Activated T-helper 17 cell treated with anti-CD3 and anti-CD28 coated beads, Interleukin-2, amount 50 U/mL, for 72 hours (primary cell): ENCODE results near the gene GPC3. TPM values are rescaled to one million over a fixed set of nuclear protein-coding genes. Genes with fewer than 3 reads are reported as not detected.

Experiments
- ATAC-seq: fragments of 150-1000 bp; cut with Tn5 transposase; replicated peaks from 2 replicates; pipeline ENCODE4 v1.10.0; 2021; ENCODE audit warnings: mild to moderate bottlenecking, moderate library complexity
- H3K27ac Mint-ChIP-seq: one replicate; pipeline ENCODE4 v1.8.0; 2022; ENCODE audit warnings: mixed read lengths
- H3K27me3 Mint-ChIP-seq: one replicate; pipeline ENCODE4 v1.8.0; 2022; ENCODE audit warnings: mixed read lengths
- H3K36me3 Mint-ChIP-seq: one replicate; pipeline ENCODE4 v1.8.0; 2022; ENCODE audit warnings: low read depth, mild to moderate bottlenecking, mixed read lengths
- H3K4me1 Mint-ChIP-seq: one replicate; pipeline ENCODE4 v1.8.0; 2022; ENCODE audit warnings: mixed read lengths
- H3K4me3 Mint-ChIP-seq: one replicate; pipeline ENCODE4 v1.8.0; 2022; ENCODE audit warnings: mild to moderate bottlenecking, mixed read lengths
- H3K9me3 Mint-ChIP-seq: one replicate; pipeline ENCODE4 v1.8.0; 2022; ENCODE audit warnings: mixed read lengths
- total RNA-seq, 2 donors: library from RNA; stranded (reverse); gene quantifications; one replicate each; pipeline ENCODE4 v1.2.3, GENCODE V29; 2022

Gene GPC3
- total RNA-seq, 2 donors from 2014 or later, result 0.15 TPM; not detected in 1

DNA sequence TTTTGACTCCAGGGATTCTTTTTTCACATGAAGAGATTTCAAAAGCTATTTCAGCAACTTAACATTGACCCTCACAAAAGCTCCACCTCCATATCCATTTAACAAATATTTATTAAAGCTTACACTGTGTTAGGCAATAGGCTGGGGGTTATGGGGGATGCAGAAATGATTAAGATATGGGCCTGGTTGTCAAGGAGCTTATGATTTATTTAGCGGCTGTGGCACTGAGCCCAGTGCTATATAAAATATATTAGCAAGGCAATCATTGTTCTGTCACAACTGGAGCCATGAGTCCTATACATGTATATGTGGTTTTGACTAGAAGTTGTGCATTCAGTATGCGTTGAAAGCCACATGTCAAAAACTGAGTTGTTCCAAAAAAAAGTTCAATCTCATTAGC is 131.1 kb downstream of the GPC3 start:
- Mint-ChIP-seq H3K4me1 (no peaks in the 10 kb centered on the region), H3K27ac (no peak overlapping the region)

DNA sequence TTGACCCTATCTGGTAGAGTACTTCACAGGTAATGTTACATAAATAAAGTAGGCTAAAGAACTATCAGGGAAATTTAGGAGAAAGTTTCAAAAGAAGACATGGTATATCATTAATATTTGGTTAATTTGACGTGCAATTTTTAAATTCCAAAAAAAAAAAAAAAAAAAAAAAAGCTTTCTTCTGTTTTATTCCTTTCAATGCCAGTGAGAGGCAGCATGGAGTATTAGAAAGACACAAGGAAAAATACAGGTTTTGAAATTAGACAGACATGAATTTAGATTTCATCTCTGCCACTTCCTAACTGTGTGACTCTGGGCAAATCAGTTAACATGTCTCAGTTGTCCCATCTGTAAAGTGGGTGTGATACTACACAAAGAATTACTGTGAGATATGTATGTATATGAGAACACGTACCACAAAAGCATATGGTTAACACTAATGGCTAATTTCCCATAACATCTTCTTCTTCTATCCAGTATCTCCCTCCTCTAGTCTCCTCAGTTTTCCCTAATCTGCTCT is 132.5 kb downstream of the GPC3 start:
- no peak overlapping the region for H3K27ac Mint-ChIP-seq
- H3K36me3 Mint-ChIP-seq, result no peaks in the 10 kb centered on the region
- ATAC-seq, result no peak
- H3K27me3 Mint-ChIP-seq, result peaks cover 7% of the 10 kb centered on the region
- H3K4me3 Mint-ChIP-seq, result no peak overlapping the region
- no peaks in the 10 kb centered on the region for H3K4me1 Mint-ChIP-seq
- H3K9me3 Mint-ChIP-seq, result no peaks in the 10 kb centered on the region

More for the DNA sequence above, 131.1 kb downstream of the GPC3 start:
- peaks cover 7% of the 10 kb centered on the region for H3K27me3 Mint-ChIP-seq
- H3K4me3 Mint-ChIP-seq, result no peak overlapping the region
- no peak for ATAC-seq
- H3K36me3 Mint-ChIP-seq, result no peaks in the 10 kb centered on the region
- H3K9me3 Mint-ChIP-seq, result no peaks in the 10 kb centered on the region

- peaks cover 4% of the 10 kb centered on the region for H3K27me3 Mint-ChIP-seq
- H3K27ac Mint-ChIP-seq, result no peak overlapping the region
- no peak overlapping the region for H3K4me3 Mint-ChIP-seq
- H3K9me3 Mint-ChIP-seq, result no peaks in the 10 kb centered on the region
- H3K36me3 Mint-ChIP-seq, result no peaks in the 10 kb centered on the region
- no peaks in the 10 kb centered on the region for H3K4me1 Mint-ChIP-seq
- ATAC-seq, result no peak
These were observed 133.0 kb downstream of the GPC3 start for GRCh38 chrX:133852401-133852800.

- H3K4me3 Mint-ChIP-seq, result no peak overlapping the region
- H3K27ac Mint-ChIP-seq, result no peak overlapping the region
- no peaks in the 10 kb centered on the region for H3K27me3 Mint-ChIP-seq
- H3K9me3 Mint-ChIP-seq, result no peaks in the 10 kb centered on the region
- no peak for ATAC-seq
- H3K4me1 Mint-ChIP-seq, result no peaks in the 10 kb centered on the region
- no peaks in the 10 kb centered on the region for H3K36me3 Mint-ChIP-seq
These were observed 135.0 kb downstream of the GPC3 start for GRCh38 chrX:133850399-133850798.

DNA sequence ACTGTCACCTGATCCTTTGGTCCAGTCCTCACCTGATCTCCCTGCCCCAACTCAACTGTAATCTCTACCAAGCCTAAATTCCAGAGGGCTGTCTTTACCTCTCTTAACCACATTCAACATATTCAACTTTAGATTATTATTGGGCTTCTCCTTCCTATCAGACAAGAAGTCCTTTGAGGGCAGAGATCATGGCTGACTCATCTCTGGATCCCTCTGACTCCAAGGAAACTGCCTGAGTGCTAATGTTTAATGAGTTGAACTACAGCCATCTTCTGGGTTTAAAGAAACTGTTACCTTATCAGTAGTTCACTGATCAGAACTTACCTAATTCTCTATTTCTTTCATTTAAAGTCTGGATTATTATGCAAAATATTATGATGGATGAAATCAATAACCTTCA is 135.7 kb downstream of the GPC3 start:
- H3K4me3 Mint-ChIP-seq, result no peak overlapping the region
- H3K4me1 Mint-ChIP-seq, result no peaks in the 10 kb centered on the region

GRCh38 chrX:133847340-133847994 is 137.9 kb downstream of the GPC3 start:
- no peak overlapping the region for H3K27ac Mint-ChIP-seq

More for the DNA sequence above, 135.7 kb downstream of the GPC3 start:
- H3K36me3 Mint-ChIP-seq, result no peaks in the 10 kb centered on the region
- no peaks in the 10 kb centered on the region for H3K27me3 Mint-ChIP-seq
- ATAC-seq, result no peak
- H3K9me3 Mint-ChIP-seq, result no peaks in the 10 kb centered on the region
- no peak overlapping the region for H3K27ac Mint-ChIP-seq

GRCh38 chrX:133846311-133846710 is 139.1 kb downstream of the GPC3 start:
- H3K27me3 Mint-ChIP-seq, result no peaks in the 10 kb centered on the region
- no peaks in the 10 kb centered on the region for H3K9me3 Mint-ChIP-seq
- H3K4me3 Mint-ChIP-seq, result no peak overlapping the region
- ATAC-seq, result no peak
- no peak overlapping the region for H3K27ac Mint-ChIP-seq
- no peaks in the 10 kb centered on the region for H3K36me3 Mint-ChIP-seq
- H3K4me1 Mint-ChIP-seq, result no peaks in the 10 kb centered on the region

More at GRCh38 chrX:133847340-133847994, 137.9 kb downstream of the GPC3 start:
- Mint-ChIP-seq H3K27me3 (no peaks in the 10 kb centered on the region), H3K9me3 (no peaks in the 10 kb centered on the region), H3K36me3 (no peaks in the 10 kb centered on the region), H3K4me3 (no peak overlapping the region), H3K4me1 (no peaks in the 10 kb centered on the region)
- ATAC-seq, result no peak

- no peaks in the 10 kb centered on the region for H3K9me3 Mint-ChIP-seq
These were observed 145.0 kb downstream of the GPC3 start for GRCh38 chrX:133840415-133840814.

DNA sequence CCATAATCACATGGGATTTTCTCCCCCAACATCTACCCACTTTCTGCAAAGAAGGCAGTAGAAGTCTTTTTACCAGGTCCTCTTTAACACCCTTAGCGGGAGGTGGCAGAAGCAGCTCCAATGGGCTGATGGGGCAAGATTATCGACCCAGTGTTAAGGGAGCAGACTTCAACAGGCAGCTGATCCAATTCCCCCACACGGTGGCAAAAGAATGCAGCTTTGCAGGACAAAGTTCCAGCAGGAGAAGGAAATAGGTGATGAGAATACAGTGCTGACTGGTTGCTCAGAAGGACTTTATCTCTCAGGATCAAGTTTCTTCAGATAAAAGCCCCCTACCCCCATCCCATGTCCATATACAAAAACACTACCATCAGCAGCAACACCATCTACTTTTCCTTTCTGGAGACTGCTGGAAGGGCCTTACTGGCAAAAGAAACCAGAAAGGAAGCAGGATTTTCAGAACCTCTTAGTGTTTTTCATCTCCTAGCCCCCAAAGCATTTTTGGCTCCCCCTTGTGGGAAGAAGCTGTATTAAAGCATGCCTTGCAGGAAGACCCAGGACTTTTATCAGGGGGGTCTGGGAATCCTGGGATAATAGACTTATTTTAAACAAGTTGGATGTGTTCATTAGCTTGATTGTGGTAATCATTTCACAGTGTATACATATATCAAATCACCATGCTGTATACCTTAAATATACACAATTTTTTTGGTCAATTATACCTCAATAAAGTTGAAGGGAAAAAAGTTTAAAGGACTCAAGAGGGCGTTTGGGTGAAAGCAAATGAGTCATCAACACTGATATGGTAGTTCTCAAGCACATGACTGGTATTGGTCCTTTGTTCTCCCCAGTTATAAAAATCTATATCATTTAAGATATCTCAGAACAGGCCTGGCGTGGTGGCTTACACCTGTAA is 146.4 kb downstream of the GPC3 start:
- H3K27me3 Mint-ChIP-seq, result no peaks in the 10 kb centered on the region
- H3K4me1 Mint-ChIP-seq, result no peaks in the 10 kb centered on the region
- ATAC-seq, result no peak
- no peak overlapping the region for H3K4me3 Mint-ChIP-seq
- no peaks in the 10 kb centered on the region for H3K36me3 Mint-ChIP-seq
- H3K9me3 Mint-ChIP-seq, result no peaks in the 10 kb centered on the region
- no peak overlapping the region for H3K27ac Mint-ChIP-seq

More at GRCh38 chrX:133840415-133840814, 145.0 kb downstream of the GPC3 start:
- no peaks in the 10 kb centered on the region for H3K4me1 Mint-ChIP-seq
- no peak overlapping the region for H3K4me3 Mint-ChIP-seq
- H3K36me3 Mint-ChIP-seq, result no peaks in the 10 kb centered on the region
- H3K27ac Mint-ChIP-seq, result no peak overlapping the region
- no peaks in the 10 kb centered on the region for H3K27me3 Mint-ChIP-seq
- no peak for ATAC-seq

DNA sequence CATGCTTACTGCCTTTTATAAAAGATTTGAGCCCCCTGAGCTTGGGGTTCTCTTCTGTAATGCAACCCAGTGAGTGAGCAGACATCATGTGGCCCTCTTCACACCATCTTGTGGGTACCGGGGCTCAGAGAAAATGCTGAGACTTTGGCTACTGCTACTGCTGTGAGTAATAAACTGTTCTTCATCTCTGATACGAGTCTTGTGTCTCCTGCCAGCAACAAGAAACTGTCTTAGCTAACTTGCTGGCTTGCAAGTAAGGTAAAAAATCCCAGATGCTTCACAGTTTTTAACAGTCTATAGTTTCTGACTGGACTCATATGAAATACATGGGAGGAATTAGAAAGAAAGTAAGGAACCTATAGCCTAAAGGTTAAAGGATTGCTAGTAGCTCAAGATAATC is 148.3 kb downstream of the GPC3 start:
- Mint-ChIP-seq H3K4me1 (no peaks in the 10 kb centered on the region), H3K9me3 (no peaks in the 10 kb centered on the region), H3K4me3 (no peak overlapping the region), H3K27me3 (no peaks in the 10 kb centered on the region), H3K27ac (no peak overlapping the region), H3K36me3 (no peaks in the 10 kb centered on the region)
- no peak for ATAC-seq

GRCh38 chrX:133836561-133836960 is 148.8 kb downstream of the GPC3 start:
- H3K36me3 Mint-ChIP-seq, result no peaks in the 10 kb centered on the region
- H3K27ac Mint-ChIP-seq, result no peak overlapping the region
- ATAC-seq, result no peak
- no peaks in the 10 kb centered on the region for H3K27me3 Mint-ChIP-seq
- H3K9me3 Mint-ChIP-seq, result no peaks in the 10 kb centered on the region
- no peaks in the 10 kb centered on the region for H3K4me1 Mint-ChIP-seq
- no peak overlapping the region for H3K4me3 Mint-ChIP-seq

- H3K27ac Mint-ChIP-seq, result no peak overlapping the region
- H3K4me3 Mint-ChIP-seq, result no peak overlapping the region
- H3K27me3 Mint-ChIP-seq, result no peaks in the 10 kb centered on the region
- no peaks in the 10 kb centered on the region for H3K36me3 Mint-ChIP-seq
- ATAC-seq, result no peak
- no peaks in the 10 kb centered on the region for H3K4me1 Mint-ChIP-seq
- H3K9me3 Mint-ChIP-seq, result no peaks in the 10 kb centered on the region
These were observed 150.6 kb downstream of the GPC3 start for GRCh38 chrX:133834771-133835170.

DNA sequence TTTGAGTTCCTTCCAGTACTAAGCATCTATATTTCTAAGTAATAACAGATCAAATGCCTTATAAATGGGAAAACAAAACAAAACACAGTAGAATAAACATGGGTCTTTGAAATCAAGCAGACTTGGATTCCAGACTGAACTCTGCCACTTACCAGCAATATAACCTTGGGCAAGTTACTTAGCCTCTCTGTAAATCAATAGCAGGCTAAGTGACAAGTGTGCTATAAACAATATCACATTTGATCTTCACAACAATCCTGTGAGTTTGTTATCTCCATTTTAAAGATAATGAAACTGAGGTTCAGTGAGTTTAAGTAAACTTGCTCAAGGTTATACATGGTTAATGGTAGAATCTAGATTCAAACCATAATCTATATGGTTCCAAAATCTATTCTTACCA is 165.8 kb downstream of the GPC3 start:
- no peaks in the 10 kb centered on the region for H3K36me3 Mint-ChIP-seq
- H3K4me3 Mint-ChIP-seq, result no peak overlapping the region
- ATAC-seq, result no peak
- no peaks in the 10 kb centered on the region for H3K4me1 Mint-ChIP-seq
- no peaks in the 10 kb centered on the region for H3K9me3 Mint-ChIP-seq
- H3K27ac Mint-ChIP-seq, result no peak overlapping the region
- H3K27me3 Mint-ChIP-seq, result peaks cover 8% of the 10 kb centered on the region

- Mint-ChIP-seq H3K9me3 (no peaks in the 10 kb centered on the region), H3K4me1 (no peaks in the 10 kb centered on the region), H3K27ac (no peak overlapping the region), H3K36me3 (no peaks in the 10 kb centered on the region), H3K4me3 (no peak overlapping the region), H3K27me3 (peaks cover 4% of the 10 kb centered on the region)
- ATAC-seq, result no peak
These were observed 167.4 kb downstream of the GPC3 start for GRCh38 chrX:133818019-133818418.

DNA sequence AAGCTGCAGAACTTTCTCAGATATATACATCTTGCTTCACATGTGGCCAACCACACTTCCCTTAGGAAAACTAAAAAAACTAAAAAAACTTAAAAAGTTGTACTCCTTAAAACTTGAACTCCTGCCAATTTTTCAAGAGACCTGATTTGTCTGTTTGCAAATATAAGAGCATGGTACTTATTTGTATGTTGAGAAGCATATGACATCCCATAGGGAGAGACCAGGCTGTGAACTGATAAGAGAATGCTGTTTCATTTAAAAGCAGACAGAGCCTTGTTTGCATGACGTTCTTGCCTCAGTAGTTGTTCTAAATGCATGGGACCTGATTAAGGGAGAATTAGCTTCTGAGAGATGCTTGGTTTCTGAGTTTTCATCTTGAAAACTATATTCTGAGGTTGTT is 169.9 kb downstream of the GPC3 start:
- Mint-ChIP-seq H3K27me3 (peaks cover 4% of the 10 kb centered on the region), H3K36me3 (no peaks in the 10 kb centered on the region), H3K9me3 (no peaks in the 10 kb centered on the region), H3K4me1 (no peaks in the 10 kb centered on the region), H3K27ac (no peak overlapping the region), H3K4me3 (no peak overlapping the region)
- ATAC-seq, result no peak
